ENCODE results near the gene TNIK. TPM values are rescaled to one million over a fixed set of nuclear protein-coding genes. Genes with fewer than 3 reads are reported as not detected.

TNIK gene
- total RNA-seq, 1 donor from 2014 or later, result 56.6 TPM

GRCh38 chr3:171336406-171336805 is 123.8 kb downstream of the TNIK start:
- no peak for DNase-seq

GRCh38 chr3:171335559-171335958 is 124.6 kb downstream of the TNIK start:
- DNase-seq, result no peak

- DNase-seq, result peak; percentile 77
Measured at GRCh38 chr3:171334465-171334811, 125.8 kb downstream of the TNIK start.

- DNase-seq, result no peak
Measured at GRCh38 chr3:171333784-171334464, 126.3 kb downstream of the TNIK start.

- no peak for DNase-seq
Measured at GRCh38 chr3:171330938-171331337, 129.3 kb downstream of the TNIK start.

GRCh38 chr3:171329746-171330145 is 130.5 kb downstream of the TNIK start:
- no peak for DNase-seq

GRCh38 chr3:171328419-171329082 is 131.7 kb downstream of the TNIK start:
- peak; percentile 18 for DNase-seq

GRCh38 chr3:171327441-171328174 is 132.6 kb downstream of the TNIK start:
- DNase-seq, result no peak

- DNase-seq, result no peak
Measured at GRCh38 chr3:171326717-171327440, 133.3 kb downstream of the TNIK start.

GRCh38 chr3:171323938-171324536 is 136.2 kb downstream of the TNIK start:
- peak; percentile 89 for DNase-seq

- no peak for DNase-seq
Measured at GRCh38 chr3:171321559-171322360, 138.4 kb downstream of the TNIK start.

- DNase-seq, result peak; percentile 76
Measured at GRCh38 chr3:171320750-171321558, 139.3 kb downstream of the TNIK start.

GRCh38 chr3:171317171-171317570 is 143.0 kb downstream of the TNIK start:
- no peak for DNase-seq

- DNase-seq, result no peak
Measured at GRCh38 chr3:171315919-171316318, 144.3 kb downstream of the TNIK start.

- no peak for DNase-seq
Measured at GRCh38 chr3:171315101-171315500, 145.1 kb downstream of the TNIK start.

- no peak for DNase-seq
Measured at GRCh38 chr3:171314341-171314740, 145.9 kb downstream of the TNIK start.

GRCh38 chr3:171313702-171314101 is 146.5 kb downstream of the TNIK start:
- no peak for DNase-seq

GRCh38 chr3:171312741-171313140 is 147.5 kb downstream of the TNIK start:
- no peak for DNase-seq

GRCh38 chr3:171311784-171312183 is 148.4 kb downstream of the TNIK start:
- DNase-seq, result no peak

- no peak for DNase-seq
Measured at GRCh38 chr3:171309906-171310359, 150.3 kb downstream of the TNIK start.

All from tongue (tissue), 2 donors.